IPS-15b (cell line): ENCODE data around the gene TMEM52B.

ENCODE experiments used
- H3K27me3 ChIP-seq: one replicate; pipeline ENCODE4 v1.6.1; 2013; ENCODE audit warnings: low read length; ENCODE audit not compliant: control insufficient read depth, insufficient read depth
- H3K36me3 ChIP-seq: one replicate; pipeline ENCODE4 v1.6.1; 2013; ENCODE audit warnings: low read length; ENCODE audit not compliant: control insufficient read depth, insufficient read depth
- H3K4me1 ChIP-seq: one replicate; pipeline ENCODE4 v1.6.1; 2013; ENCODE audit warnings: mild to moderate bottlenecking, low read length; ENCODE audit not compliant: control insufficient read depth, insufficient read depth
- H3K4me3 ChIP-seq: one replicate; pipeline ENCODE4 v1.5.1; 2013; ENCODE audit warnings: low read depth, low read length
- H3K9ac ChIP-seq: one replicate; pipeline ENCODE4 v1.6.1; 2013; ENCODE audit warnings: low read depth, mild to moderate bottlenecking, low read length
- H3K9me3 ChIP-seq: one replicate; pipeline ENCODE4 v1.6.1; 2013; ENCODE audit warnings: mild to moderate bottlenecking, low read length; ENCODE audit not compliant: control insufficient read depth, insufficient read depth

Gene TMEM52B

DNA sequence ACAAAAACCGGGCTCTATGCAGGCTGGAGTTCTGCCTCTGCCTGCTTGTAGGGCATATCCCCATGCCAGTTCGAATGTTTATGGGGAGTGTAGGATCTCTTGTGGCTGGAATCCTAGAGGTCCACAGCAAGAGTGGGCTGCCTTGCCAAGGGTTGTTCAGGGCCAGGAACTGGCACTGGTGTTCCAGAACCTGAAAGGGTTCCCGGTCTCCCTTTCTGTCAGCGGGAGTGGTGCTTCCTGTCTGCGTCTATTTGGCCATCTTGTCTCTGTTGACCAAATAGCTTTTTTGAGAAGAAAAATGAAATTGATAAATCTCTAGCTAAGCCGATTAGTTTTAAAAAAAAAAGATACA is 24.7 kb upstream of the TMEM52B start:
- no peaks in the 10 kb centered on the region for H3K27me3 ChIP-seq
- no peaks in the 10 kb centered on the region for H3K4me1 ChIP-seq
- peak overlapping the region; percentile 75 for H3K4me3 ChIP-seq
- H3K9me3 ChIP-seq, result no peaks in the 10 kb centered on the region
- peak overlapping the region; percentile 89 for H3K9ac ChIP-seq
- no peaks in the 10 kb centered on the region for H3K36me3 ChIP-seq

DNA sequence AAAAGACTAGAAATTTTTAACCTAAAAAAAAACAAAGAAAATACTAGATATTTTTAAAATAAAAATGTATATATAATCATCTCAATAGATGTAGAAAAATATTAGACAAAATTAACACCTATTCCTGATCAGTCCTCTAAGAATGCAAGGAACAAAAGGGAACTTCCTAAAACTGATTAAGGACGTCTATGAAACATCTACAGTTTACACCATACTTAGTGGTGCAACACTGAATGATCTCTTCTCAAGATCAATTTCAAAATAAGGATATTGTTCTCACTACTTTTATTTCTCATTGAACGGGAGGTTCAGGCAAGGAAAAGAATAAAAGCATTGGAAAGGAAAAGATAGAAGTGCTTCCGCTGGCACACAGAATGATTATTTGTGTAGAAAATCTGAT is 22.9 kb upstream of the TMEM52B start:
- H3K9me3 ChIP-seq, result no peaks in the 10 kb centered on the region
- H3K4me1 ChIP-seq, result no peaks in the 10 kb centered on the region
- no peak overlapping the region for H3K4me3 ChIP-seq
- no peaks in the 10 kb centered on the region for H3K36me3 ChIP-seq
- no peaks in the 10 kb centered on the region for H3K27me3 ChIP-seq
- H3K9ac ChIP-seq, result no peak overlapping the region

DNA sequence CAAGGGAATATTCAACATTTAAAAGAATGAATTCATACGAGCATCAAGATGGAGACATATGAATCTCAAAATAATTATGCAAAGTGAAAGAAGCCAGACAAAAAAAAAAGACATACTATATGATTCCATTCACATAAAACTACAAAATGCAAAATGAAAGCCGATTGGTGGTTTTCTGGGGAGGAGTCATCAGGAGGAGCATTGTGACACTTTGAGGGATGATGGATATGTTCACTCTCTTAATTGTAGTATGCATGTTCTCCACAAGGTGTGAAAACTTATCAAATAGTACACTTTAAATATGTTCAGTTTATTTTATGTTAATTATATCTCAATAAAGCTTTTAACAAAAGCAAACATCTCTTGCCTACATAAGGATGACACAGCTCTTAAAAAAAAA is 20.4 kb upstream of the TMEM52B start:
- Histone ChIP-seq H3K9me3 (no peaks in the 10 kb centered on the region), H3K27me3 (no peaks in the 10 kb centered on the region), H3K36me3 (no peaks in the 10 kb centered on the region), H3K9ac (no peak overlapping the region), H3K4me3 (no peak overlapping the region), H3K4me1 (no peaks in the 10 kb centered on the region)

DNA sequence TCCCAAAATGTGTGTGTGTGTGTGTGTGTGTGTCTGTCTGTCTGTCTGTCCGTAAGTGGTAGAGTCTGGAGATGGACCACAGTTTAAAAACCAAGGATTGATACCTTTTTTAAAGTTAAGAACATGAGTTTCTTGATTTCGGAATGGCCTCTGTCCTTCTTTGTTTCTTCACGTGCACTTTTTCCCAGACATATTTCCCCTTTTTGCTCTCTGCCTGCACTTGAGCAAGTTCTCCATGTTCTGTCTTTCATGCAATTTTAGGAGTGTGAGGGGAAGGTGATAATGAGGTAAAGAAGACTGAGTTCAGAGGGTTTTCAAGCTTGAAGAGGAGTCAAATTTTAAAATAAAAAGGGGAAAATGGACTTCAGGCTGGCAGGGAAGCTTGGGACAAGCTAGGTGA is 19.6 kb upstream of the TMEM52B start:
- H3K4me3 ChIP-seq, result no peak overlapping the region
- no peaks in the 10 kb centered on the region for H3K36me3 ChIP-seq
- H3K4me1 ChIP-seq, result no peaks in the 10 kb centered on the region
- H3K27me3 ChIP-seq, result no peaks in the 10 kb centered on the region
- no peak overlapping the region for H3K9ac ChIP-seq
- no peaks in the 10 kb centered on the region for H3K9me3 ChIP-seq

DNA sequence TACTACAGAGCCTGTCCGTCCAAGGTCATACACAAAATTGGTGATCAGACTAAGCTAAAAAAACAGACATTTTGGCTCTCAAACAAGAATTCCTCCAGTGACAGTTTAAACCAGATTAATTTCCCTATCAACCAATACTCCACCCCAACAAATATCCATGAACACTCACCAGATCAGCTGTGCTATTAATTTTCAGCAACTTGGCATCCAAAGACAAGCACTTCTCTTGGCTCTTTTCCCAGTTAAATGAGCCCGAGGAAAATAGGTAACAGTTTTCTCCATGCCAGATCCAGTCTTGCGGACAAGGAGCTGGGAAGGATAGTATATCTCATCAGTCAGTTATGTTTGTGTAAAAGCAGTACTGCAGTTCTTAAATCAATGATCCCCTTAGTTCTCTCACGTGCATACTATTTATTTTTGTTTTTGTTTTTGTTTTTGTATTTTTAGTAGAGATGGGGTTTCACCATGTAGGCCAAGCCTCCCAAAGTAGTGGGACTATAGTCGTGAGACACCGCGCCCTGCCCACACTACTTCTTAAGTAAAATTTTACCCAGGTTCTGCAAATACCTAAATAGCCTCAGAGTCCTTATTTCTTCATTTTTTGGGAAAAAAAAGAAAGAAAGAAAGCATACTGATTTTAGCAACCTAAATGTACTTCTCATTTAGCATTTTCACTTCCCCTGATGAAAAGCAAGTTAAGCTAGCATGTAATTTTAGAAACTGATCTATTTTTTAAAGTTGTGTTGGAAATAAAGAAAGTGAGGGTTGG is 18.0 kb upstream of the TMEM52B start:
- no peak overlapping the region for H3K9ac ChIP-seq
- no peaks in the 10 kb centered on the region for H3K36me3 ChIP-seq
- no peaks in the 10 kb centered on the region for H3K9me3 ChIP-seq
- H3K4me3 ChIP-seq, result no peak overlapping the region
- H3K4me1 ChIP-seq, result no peaks in the 10 kb centered on the region
- H3K27me3 ChIP-seq, result no peaks in the 10 kb centered on the region

DNA sequence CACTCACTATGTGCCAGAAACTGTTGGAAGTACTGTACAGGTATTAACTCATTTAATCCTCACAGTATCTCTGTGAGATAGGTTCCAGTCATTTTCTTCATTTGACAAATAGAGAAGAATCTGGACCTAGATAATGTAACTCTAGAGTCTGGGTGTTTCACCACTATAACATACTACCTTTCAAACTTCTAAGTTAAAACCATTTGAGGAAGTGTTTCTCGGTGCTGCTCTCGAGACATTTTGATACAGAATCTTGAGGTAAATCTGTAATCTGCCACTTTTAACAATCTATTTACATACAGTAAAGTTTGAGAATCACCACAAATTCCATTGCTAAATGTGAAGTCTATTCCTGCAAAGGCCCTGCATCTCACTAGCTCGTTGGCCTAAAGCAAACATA is 15.7 kb upstream of the TMEM52B start:
- Histone ChIP-seq H3K4me3 (no peak overlapping the region), H3K27me3 (no peaks in the 10 kb centered on the region), H3K4me1 (no peaks in the 10 kb centered on the region), H3K36me3 (no peaks in the 10 kb centered on the region), H3K9me3 (no peaks in the 10 kb centered on the region), H3K9ac (no peak overlapping the region)

DNA sequence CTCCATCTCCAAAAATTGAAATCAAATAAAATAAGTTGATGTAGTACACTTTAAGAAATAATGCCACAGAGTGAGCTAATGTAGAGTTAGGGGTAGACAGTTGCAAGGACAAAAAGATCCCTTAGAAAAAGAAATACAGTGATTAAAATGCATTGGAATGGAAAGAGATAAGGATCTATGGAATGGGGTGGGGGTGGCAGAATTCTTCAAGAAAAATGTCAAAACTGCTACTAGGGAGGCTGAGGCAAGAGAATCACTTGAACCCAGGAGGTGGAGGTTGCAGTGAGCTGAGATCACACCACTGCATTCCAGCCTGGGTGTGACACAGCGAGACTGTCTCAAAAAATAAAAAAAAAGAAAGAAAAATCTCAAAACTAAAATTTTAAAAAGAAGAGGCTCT is 13.4 kb upstream of the TMEM52B start:
- no peaks in the 10 kb centered on the region for H3K27me3 ChIP-seq
- H3K9me3 ChIP-seq, result no peaks in the 10 kb centered on the region
- H3K36me3 ChIP-seq, result no peaks in the 10 kb centered on the region
- H3K9ac ChIP-seq, result no peak overlapping the region
- H3K4me3 ChIP-seq, result no peak overlapping the region
- H3K4me1 ChIP-seq, result no peaks in the 10 kb centered on the region

DNA sequence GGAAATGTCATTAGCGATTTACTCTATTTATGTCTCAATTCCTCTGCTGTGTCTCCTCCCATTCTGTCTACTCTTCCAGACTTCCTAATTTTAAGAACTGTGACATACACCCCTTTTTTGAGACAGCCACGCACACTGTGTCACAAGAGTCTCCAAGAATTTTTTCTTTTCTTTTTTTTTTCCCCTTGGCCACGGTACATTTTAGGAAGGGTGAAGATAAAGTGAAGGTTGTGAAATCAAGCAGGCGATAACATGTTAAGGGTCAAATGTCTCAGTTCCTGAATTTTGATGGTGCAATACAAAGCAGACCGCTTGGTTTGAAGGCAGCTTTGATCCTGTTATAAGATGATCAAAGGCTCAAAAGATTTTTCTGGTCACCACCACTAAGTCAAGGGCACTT is 11.2 kb upstream of the TMEM52B start:
- Histone ChIP-seq H3K4me3 (no peak overlapping the region), H3K4me1 (no peaks in the 10 kb centered on the region), H3K9ac (no peak overlapping the region), H3K36me3 (no peaks in the 10 kb centered on the region), H3K27me3 (no peaks in the 10 kb centered on the region), H3K9me3 (no peaks in the 10 kb centered on the region)

DNA sequence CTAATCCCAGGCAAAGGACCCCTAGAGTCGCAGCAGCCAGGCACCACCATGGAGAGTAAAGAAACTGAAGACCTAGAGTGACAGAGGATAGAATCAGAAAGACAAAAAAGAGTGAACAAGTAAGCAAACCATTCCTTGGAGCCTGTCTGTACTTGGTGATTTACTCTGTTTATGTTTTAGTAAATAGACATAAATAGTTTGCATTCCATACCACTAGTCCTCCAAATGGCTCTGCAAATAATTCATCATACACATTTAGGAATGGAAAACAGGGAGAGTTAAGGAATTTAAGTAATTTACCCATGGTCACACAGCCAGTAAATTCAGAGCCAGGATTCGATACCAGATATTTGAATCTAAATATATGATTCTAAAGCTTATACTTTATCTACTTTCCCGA is 9.7 kb upstream of the TMEM52B start:
- H3K9ac ChIP-seq, result no peak overlapping the region
- H3K27me3 ChIP-seq, result no peaks in the 10 kb centered on the region
- H3K9me3 ChIP-seq, result no peaks in the 10 kb centered on the region
- H3K36me3 ChIP-seq, result no peaks in the 10 kb centered on the region
- no peaks in the 10 kb centered on the region for H3K4me1 ChIP-seq
- H3K4me3 ChIP-seq, result no peak overlapping the region

DNA sequence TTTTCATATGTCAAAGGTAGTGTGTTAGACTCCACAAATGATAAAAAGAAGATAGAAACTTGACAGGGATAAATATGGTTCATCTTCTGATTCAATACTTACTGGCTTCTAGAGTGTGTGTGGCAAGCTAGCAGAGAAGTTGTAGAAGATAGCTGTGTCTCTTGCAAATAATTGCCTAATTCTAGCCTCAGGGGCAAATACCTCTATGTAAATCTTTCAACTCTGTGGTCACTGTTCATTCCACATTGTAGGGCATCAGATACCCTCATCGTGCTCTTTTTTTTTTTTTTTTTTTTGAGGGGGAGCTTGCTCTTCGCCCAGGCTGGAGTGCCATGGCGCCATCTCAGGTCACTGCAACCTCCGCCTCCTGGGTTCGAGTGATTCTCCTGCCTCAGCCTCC is 8.6 kb upstream of the TMEM52B start:
- no peaks in the 10 kb centered on the region for H3K27me3 ChIP-seq
- H3K4me1 ChIP-seq, result no peaks in the 10 kb centered on the region
- H3K9me3 ChIP-seq, result no peaks in the 10 kb centered on the region
- H3K4me3 ChIP-seq, result no peak overlapping the region
- no peak overlapping the region for H3K9ac ChIP-seq
- no peaks in the 10 kb centered on the region for H3K36me3 ChIP-seq

DNA sequence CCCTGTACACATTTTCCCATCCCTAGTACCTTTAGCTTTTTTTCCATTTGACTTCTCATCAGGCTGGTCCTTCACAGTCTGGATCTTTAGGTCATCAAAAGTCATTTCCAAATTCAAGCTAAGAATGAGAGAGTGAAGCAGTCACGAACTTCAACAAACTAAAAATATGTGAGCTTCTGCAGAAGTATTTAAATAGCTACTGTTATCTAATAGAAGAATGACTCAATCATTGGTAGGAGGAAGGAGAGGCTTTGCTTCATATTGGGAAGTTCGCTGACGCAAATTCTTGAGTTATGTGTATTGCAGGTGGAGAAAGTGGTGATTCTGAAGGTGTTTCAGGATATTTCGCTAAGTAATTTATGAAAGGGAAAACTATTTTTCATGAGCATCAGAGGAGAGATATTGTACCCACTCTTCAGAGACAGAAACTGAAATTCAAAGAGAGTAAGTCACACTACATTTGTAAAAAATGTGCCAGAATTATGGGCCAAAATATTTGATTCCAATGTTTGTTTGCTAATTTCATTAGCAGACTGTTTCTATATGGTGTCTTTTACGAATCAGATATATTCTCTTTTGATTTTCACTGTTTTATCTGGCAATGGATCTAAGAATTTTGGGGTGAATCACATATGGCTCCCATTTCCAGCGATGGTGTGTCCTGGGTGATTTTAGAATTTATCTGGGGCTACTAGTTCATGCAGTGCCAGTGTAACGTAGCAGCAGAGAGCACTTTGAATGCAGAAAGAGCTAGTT is 6.7 kb upstream of the TMEM52B start, which contains the start of gene OLR1:
Gene OLR1, minus strand, starts transcription at position 160 of the 756 bp plus-strand sequence. Its CDS starts 55 bp downstream, at position 105.
- Histone ChIP-seq H3K9ac (no peak within 1 kb of the TSS), H3K4me3 (no peak within 1 kb of the TSS), H3K27me3 (no peaks in the 10 kb centered on the region), H3K36me3 (no peaks in the 10 kb centered on the region), H3K4me1 (no peaks in the 10 kb centered on the region), H3K9me3 (no peaks in the 10 kb centered on the region)

DNA sequence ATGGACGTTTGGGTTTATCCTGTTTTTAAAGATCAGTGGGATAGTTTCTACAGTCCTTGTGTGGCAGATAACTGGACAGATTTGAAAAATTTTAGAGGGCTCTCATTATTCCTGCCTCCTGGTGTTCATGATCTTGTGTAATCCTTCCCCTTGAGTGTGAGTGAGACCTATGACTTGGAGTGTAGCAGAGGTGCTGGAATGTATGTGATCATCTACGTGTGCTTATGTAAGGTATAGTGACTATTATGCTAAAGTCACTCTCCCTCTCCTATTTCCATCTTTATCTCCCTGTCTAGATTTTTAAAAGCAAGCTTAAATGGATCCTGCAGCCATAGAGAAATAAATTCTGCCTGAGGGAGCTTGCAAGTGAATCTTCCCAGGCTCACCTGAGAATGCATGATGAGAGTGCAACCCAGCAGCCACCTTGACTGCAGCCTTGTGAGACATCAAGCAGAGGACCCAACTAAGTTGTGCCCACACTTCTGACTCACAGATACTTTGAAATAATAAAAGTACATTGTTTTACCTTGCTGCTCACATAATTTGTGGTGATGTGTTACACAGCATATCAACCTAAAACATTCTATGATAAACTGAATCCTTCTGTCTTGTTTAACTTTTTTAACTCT is 3.7 kb upstream of the TMEM52B start:
- peaks cover 2% of the 10 kb centered on the region for H3K4me1 ChIP-seq

More for the DNA sequence above, 3.7 kb upstream of the TMEM52B start:
- H3K9me3 ChIP-seq, result no peaks in the 10 kb centered on the region
- no peaks in the 10 kb centered on the region for H3K27me3 ChIP-seq
- no peaks in the 10 kb centered on the region for H3K36me3 ChIP-seq
- H3K9ac ChIP-seq, result no peak overlapping the region
- H3K4me3 ChIP-seq, result no peak overlapping the region
